ENCODE data around the gene MOB3C.
"Not testable (repeated sequence)": the region's sequence is repeated elsewhere in the genome, so short reads cannot be mapped to it uniquely, and the experiment has no call there.

DNA sequence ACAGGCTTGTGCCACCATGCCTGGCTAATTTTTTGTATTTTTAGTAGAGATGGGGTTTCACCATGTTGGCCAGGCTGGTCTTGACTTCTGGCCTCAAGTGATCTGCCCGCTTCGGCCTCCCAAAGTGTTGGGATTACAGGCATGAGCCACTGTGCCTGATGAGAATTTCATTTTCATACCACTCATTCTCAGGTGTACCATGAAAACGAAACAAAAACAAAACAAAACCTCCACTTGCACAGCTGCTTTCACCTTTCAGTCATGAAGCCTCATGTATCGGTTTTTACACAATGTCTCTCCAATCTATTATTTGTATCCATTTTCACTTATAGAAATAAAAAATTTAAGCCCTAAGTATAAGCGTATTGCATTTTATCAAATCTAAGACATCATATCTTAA, 43.5 kb upstream of the MOB3C start:
- TF ChIP-seq, protein P1, sequence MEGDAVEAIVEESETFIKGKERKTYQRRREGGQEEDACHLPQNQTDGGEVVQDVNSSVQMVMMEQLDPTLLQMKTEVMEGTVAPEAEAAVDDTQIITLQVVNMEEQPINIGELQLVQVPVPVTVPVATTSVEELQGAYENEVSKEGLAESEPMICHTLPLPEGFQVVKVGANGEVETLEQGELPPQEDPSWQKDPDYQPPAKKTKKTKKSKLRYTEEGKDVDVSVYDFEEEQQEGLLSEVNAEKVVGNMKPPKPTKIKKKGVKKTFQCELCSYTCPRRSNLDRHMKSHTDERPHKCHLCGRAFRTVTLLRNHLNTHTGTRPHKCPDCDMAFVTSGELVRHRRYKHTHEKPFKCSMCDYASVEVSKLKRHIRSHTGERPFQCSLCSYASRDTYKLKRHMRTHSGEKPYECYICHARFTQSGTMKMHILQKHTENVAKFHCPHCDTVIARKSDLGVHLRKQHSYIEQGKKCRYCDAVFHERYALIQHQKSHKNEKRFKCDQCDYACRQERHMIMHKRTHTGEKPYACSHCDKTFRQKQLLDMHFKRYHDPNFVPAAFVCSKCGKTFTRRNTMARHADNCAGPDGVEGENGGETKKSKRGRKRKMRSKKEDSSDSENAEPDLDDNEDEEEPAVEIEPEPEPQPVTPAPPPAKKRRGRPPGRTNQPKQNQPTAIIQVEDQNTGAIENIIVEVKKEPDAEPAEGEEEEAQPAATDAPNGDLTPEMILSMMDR (IDR thresholded peaks at IDR 0.05) = not testable (repeated sequence)
- not testable (repeated sequence) for TF ChIP-seq POLR2A (IDR thresholded peaks at IDR 0.05)

Data from heart left ventricle (tissue), 13 donors.